AG09309 (cell line): ENCODE data around the gene RASA3.

ENCODE experiments used
- DNase-seq: peaks from one replicate; pipeline ENCODE4 v3.0.0-alpha.2; 2010; ENCODE audit warnings: low read depth
- H3K4me3 ChIP-seq: 2 replicates; pipeline ENCODE4 v1.5.1; 2011; ENCODE audit warnings: mild to moderate bottlenecking, low read depth, low read length, moderate library complexity; ENCODE audit not compliant: control insufficient read depth
- TF ChIP-seq, protein P1 (sequence below): IDR thresholded peaks from 2 replicates; pipeline ENCODE4 v1.5.1; 2011; ENCODE audit warnings: mild to moderate bottlenecking, low read depth, low read length, inconsistent platforms; ENCODE audit not compliant: insufficient read depth, control insufficient read depth; ENCODE audit errors: missing control alignments

RASA3 gene

DNA sequence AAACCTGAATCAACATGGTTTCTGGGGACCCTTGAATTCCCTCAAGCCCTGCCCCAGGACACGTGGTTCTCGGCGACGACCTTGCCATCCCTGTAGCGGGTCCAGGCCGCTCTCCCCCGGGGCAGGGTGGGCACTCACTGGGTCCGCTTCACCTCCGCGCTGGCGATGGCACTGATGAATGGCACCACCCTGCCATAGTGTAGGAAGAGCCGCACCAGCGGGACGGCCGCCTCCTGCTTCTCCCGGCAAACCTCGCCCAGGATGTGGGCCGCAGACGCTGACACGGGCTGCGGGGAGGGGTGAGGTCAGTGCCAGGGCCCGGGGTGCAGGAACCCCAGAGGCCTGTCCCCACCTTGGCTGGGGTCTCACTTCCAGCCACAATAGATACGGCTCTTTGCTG, 114.5 kb downstream of the RASA3 start:
- no peak for DNase-seq
- no peak overlapping the region for H3K4me3 ChIP-seq
- TF ChIP-seq, protein P1, sequence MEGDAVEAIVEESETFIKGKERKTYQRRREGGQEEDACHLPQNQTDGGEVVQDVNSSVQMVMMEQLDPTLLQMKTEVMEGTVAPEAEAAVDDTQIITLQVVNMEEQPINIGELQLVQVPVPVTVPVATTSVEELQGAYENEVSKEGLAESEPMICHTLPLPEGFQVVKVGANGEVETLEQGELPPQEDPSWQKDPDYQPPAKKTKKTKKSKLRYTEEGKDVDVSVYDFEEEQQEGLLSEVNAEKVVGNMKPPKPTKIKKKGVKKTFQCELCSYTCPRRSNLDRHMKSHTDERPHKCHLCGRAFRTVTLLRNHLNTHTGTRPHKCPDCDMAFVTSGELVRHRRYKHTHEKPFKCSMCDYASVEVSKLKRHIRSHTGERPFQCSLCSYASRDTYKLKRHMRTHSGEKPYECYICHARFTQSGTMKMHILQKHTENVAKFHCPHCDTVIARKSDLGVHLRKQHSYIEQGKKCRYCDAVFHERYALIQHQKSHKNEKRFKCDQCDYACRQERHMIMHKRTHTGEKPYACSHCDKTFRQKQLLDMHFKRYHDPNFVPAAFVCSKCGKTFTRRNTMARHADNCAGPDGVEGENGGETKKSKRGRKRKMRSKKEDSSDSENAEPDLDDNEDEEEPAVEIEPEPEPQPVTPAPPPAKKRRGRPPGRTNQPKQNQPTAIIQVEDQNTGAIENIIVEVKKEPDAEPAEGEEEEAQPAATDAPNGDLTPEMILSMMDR: no peak

- no peak for DNase-seq
- no peak overlapping the region for H3K4me3 ChIP-seq
- TF ChIP-seq, protein P1: peak; percentile 38
Observed at GRCh38 chr13:114017028-114017630, 115.3 kb downstream of the RASA3 start.

DNA sequence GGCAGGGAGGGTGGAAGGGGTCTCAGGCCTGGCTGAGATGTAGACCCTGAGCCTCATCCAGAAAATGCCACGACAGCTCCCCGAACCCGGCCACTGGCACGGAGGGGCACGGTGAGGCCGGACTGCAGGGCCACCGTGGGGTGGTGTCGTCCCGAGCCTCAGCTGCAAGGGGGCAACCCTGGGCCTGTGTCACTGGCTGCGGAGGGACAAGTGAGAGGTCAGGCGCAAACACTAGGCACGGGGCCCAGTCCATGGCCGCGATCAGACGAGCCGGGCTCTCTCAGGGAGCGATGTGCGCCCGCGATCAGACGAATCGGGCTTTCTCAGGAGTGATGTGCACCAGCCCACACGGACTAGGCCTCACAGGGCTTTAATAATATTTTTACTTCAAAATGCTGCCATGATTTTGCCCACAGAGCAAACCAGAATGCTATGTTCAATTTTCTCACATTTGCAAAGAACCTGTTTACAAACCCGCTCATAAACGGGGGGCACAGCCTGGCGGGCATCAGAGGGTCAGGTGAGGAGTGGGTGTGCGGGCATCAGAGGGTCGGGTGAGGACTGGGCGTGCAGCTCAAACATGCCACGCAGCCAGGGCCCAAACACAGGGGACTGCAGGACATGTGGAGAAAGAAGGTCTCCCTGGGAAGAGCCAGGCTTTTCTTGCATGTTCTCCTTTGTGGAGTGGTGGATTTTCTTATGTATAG, 115.9 kb downstream of the RASA3 start:
- DNase-seq: no peak
- H3K4me3 ChIP-seq: no peak overlapping the region
- TF ChIP-seq, protein P1: no peak

- DNase-seq: no peak
- TF ChIP-seq, protein P1: no peak
- H3K4me3 ChIP-seq: no peak overlapping the region
Observed at GRCh38 chr13:114015969-114016295, 116.5 kb downstream of the RASA3 start.

DNA sequence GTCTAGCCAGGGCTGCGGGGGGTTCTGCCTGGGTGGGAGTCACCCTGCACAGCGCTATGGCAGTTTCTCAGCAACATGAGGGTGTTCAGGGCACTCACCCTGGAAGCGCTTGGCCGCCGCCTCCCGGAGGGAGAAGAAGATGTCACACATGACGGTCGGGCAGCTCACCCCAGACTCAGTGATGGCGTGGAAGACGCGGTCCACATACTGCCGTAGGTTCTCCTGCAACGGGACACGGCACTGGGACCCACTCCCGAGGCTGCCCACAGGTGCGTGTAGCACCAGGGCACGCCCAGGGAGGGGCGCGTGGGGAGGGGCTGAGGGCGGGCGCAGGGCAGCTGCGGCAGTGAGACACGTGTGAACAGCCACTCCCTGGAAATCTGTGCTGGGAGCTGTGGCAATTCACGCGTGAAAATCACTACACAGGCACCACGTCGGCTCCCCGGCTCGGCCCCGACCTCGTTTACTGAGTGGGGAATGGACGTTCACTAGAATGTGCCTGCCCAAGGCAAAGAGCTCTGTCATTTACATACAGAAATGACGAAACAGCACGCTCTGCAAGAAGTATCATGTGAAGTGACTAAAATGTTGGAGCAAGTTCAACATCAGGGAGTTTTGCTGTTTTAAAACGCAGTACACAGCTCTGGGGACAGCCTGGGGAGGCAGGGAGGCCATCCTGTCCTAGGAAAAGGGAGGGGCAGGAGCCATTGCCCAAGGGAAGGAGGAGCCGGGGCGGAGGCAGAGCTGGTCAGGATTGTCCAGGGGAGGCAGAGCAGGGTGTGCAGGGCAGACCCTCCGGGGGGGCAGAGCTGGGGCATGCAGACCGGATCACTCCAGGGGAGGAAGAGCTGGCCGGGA, 117.1 kb downstream of the RASA3 start:
- no peak overlapping the region for H3K4me3 ChIP-seq
- TF ChIP-seq, protein P1: no peak
- no peak for DNase-seq

GRCh38 chr13:114013952-114014629, 118.3 kb downstream of the RASA3 start:
- DNase-seq: no peak
- H3K4me3 ChIP-seq: no peak overlapping the region
- TF ChIP-seq, protein P1: no peak
